ENCODE measurements around the gene CLK4.

Gene CLK4

GRCh38 chr5:178582291-178582690, 44.6 kb downstream of the CLK4 start:
- Histone ChIP-seq H3K36me3 (ENCODE audit: insufficient read depth, low read depth, low read length) (no peaks in the 10 kb centered on the region), H3K9ac (ENCODE audit: low read depth, low read length) (no peak overlapping the region), H3K27me3 (ENCODE audit: insufficient read depth, low read length) (peaks cover 18% of the 10 kb centered on the region), H3K4me1 (ENCODE audit: insufficient read depth, low read length) (no peaks in the 10 kb centered on the region), H3K9me3 (ENCODE audit: insufficient read depth, low read depth, low read length) (no peaks in the 10 kb centered on the region), H3K27ac (ENCODE audit: low read length) (no peak overlapping the region), H3K4me3 (ENCODE audit: low read length) (no peak overlapping the region)

GRCh38 chr5:178581621-178582020, 45.2 kb downstream of the CLK4 start:
- Histone ChIP-seq H3K4me1 (ENCODE audit: insufficient read depth, low read length) (no peaks in the 10 kb centered on the region), H3K9me3 (ENCODE audit: insufficient read depth, low read depth, low read length) (no peaks in the 10 kb centered on the region), H3K36me3 (ENCODE audit: insufficient read depth, low read depth, low read length) (no peaks in the 10 kb centered on the region), H3K4me3 (ENCODE audit: low read length) (no peak overlapping the region), H3K9ac (ENCODE audit: low read depth, low read length) (no peak overlapping the region), H3K27me3 (ENCODE audit: insufficient read depth, low read length) (peaks cover 16% of the 10 kb centered on the region), H3K27ac (ENCODE audit: low read length) (no peak overlapping the region)

- Histone ChIP-seq H3K36me3 (ENCODE audit: insufficient read depth, low read depth, low read length) (no peaks in the 10 kb centered on the region), H3K4me1 (ENCODE audit: insufficient read depth, low read length) (no peaks in the 10 kb centered on the region), H3K9me3 (ENCODE audit: insufficient read depth, low read depth, low read length) (no peaks in the 10 kb centered on the region), H3K4me3 (ENCODE audit: low read length) (no peak overlapping the region), H3K27me3 (ENCODE audit: insufficient read depth, low read length) (peaks cover 25% of the 10 kb centered on the region), H3K9ac (ENCODE audit: low read depth, low read length) (no peak overlapping the region), H3K27ac (ENCODE audit: low read length) (no peak overlapping the region)
These were observed 46.4 kb downstream of the CLK4 start for GRCh38 chr5:178580271-178580955.

GRCh38 chr5:178577944-178578343, 48.9 kb downstream of the CLK4 start:
- Histone ChIP-seq H3K27ac (ENCODE audit: low read length) (no peak overlapping the region), H3K9ac (ENCODE audit: low read depth, low read length) (no peak overlapping the region), H3K9me3 (ENCODE audit: insufficient read depth, low read depth, low read length) (peaks cover under 1% of the 10 kb centered on the region; the same call in 1 of the 2 replicates), H3K27me3 (ENCODE audit: insufficient read depth, low read length) (peaks cover 38% of the 10 kb centered on the region), H3K4me3 (ENCODE audit: low read length) (no peak overlapping the region), H3K4me1 (ENCODE audit: insufficient read depth, low read length) (no peaks in the 10 kb centered on the region), H3K36me3 (ENCODE audit: insufficient read depth, low read depth, low read length) (no peaks in the 10 kb centered on the region)

- peak overlapping the region; percentile 69; the same call in 1 of the 2 replicates for H3K9ac ChIP-seq (ENCODE audit: low read depth, low read length)
- H3K27ac ChIP-seq (ENCODE audit: low read length): no peak overlapping the region
- H3K36me3 ChIP-seq (ENCODE audit: insufficient read depth, low read depth, low read length): no peaks in the 10 kb centered on the region
- H3K27me3 ChIP-seq (ENCODE audit: insufficient read depth, low read length): peaks cover 38% of the 10 kb centered on the region
- peaks cover 6% of the 10 kb centered on the region; the same call in 1 of the 2 replicates for H3K9me3 ChIP-seq (ENCODE audit: insufficient read depth, low read depth, low read length)
- no peaks in the 10 kb centered on the region for H3K4me1 ChIP-seq (ENCODE audit: insufficient read depth, low read length)
- H3K4me3 ChIP-seq (ENCODE audit: low read length): peak overlapping the region; percentile 68; the same call in 1 of the 2 replicates
These were observed 49.4 kb downstream of the CLK4 start for GRCh38 chr5:178577376-178577839.

GRCh38 chr5:178576591-178577351, 50.1 kb downstream of the CLK4 start:
- Histone ChIP-seq H3K4me3 (ENCODE audit: low read length) (peak overlapping the region; percentile 68), H3K9ac (ENCODE audit: low read depth, low read length) (peak overlapping the region; percentile 69; the same call in 1 of the 2 replicates), H3K27me3 (ENCODE audit: insufficient read depth, low read length) (peaks cover 38% of the 10 kb centered on the region)

GRCh38 chr5:178573216-178573615, 53.6 kb downstream of the CLK4 start:
- Histone ChIP-seq H3K4me1 (ENCODE audit: insufficient read depth, low read length) (no peaks in the 10 kb centered on the region), H3K9me3 (ENCODE audit: insufficient read depth, low read depth, low read length) (peaks cover 11% of the 10 kb centered on the region; the same call in 1 of the 2 replicates), H3K9ac (ENCODE audit: low read depth, low read length) (no peak overlapping the region), H3K27ac (ENCODE audit: low read length) (no peak overlapping the region), H3K36me3 (ENCODE audit: insufficient read depth, low read depth, low read length) (no peaks in the 10 kb centered on the region), H3K27me3 (ENCODE audit: insufficient read depth, low read length) (peaks cover 37% of the 10 kb centered on the region), H3K4me3 (ENCODE audit: low read length) (no peak overlapping the region)

More at GRCh38 chr5:178576591-178577351, 50.1 kb downstream of the CLK4 start:
- H3K36me3 ChIP-seq (ENCODE audit: insufficient read depth, low read depth, low read length): no peaks in the 10 kb centered on the region
- H3K9me3 ChIP-seq (ENCODE audit: insufficient read depth, low read depth, low read length): peaks cover 11% of the 10 kb centered on the region; the same call in 1 of the 2 replicates
- H3K27ac ChIP-seq (ENCODE audit: low read length): no peak overlapping the region
- no peaks in the 10 kb centered on the region for H3K4me1 ChIP-seq (ENCODE audit: insufficient read depth, low read length)

GRCh38 chr5:178572617-178573016, 54.2 kb downstream of the CLK4 start:
- peaks cover 31% of the 10 kb centered on the region for H3K27me3 ChIP-seq (ENCODE audit: insufficient read depth, low read length)

GRCh38 chr5:178569485-178569884, 57.4 kb downstream of the CLK4 start:
- Histone ChIP-seq H3K4me3 (ENCODE audit: low read length) (no peak overlapping the region), H3K9ac (ENCODE audit: low read depth, low read length) (no peak overlapping the region)

More at GRCh38 chr5:178572617-178573016, 54.2 kb downstream of the CLK4 start:
- no peak overlapping the region for H3K4me3 ChIP-seq (ENCODE audit: low read length)
- no peaks in the 10 kb centered on the region for H3K4me1 ChIP-seq (ENCODE audit: insufficient read depth, low read length)
- no peaks in the 10 kb centered on the region for H3K36me3 ChIP-seq (ENCODE audit: insufficient read depth, low read depth, low read length)
- H3K27ac ChIP-seq (ENCODE audit: low read length): no peak overlapping the region
- H3K9me3 ChIP-seq (ENCODE audit: insufficient read depth, low read depth, low read length): peaks cover 11% of the 10 kb centered on the region; the same call in 1 of the 2 replicates
- H3K9ac ChIP-seq (ENCODE audit: low read depth, low read length): no peak overlapping the region

GRCh38 chr5:178564811-178565550, 61.9 kb downstream of the CLK4 start:
- Histone ChIP-seq H3K9ac (ENCODE audit: low read depth, low read length) (peak overlapping the region; percentile 53; the same call in 1 of the 2 replicates), H3K4me1 (ENCODE audit: insufficient read depth, low read length) (peaks cover 33% of the 10 kb centered on the region; the same call in 1 of the 2 replicates), H3K9me3 (ENCODE audit: insufficient read depth, low read depth, low read length) (no peaks in the 10 kb centered on the region), H3K27me3 (ENCODE audit: insufficient read depth, low read length) (no peaks in the 10 kb centered on the region), H3K36me3 (ENCODE audit: insufficient read depth, low read depth, low read length) (no peaks in the 10 kb centered on the region), H3K4me3 (ENCODE audit: low read length) (peak overlapping the region; percentile 54), H3K27ac (ENCODE audit: low read length) (no peak overlapping the region)

More at GRCh38 chr5:178569485-178569884, 57.4 kb downstream of the CLK4 start:
- H3K4me1 ChIP-seq (ENCODE audit: insufficient read depth, low read length): peaks cover 9% of the 10 kb centered on the region; the same call in 1 of the 2 replicates
- peaks cover 4% of the 10 kb centered on the region; the same call in 1 of the 2 replicates for H3K27me3 ChIP-seq (ENCODE audit: insufficient read depth, low read length)
- no peaks in the 10 kb centered on the region for H3K36me3 ChIP-seq (ENCODE audit: insufficient read depth, low read depth, low read length)
- no peak overlapping the region for H3K27ac ChIP-seq (ENCODE audit: low read length)
- H3K9me3 ChIP-seq (ENCODE audit: insufficient read depth, low read depth, low read length): peaks cover 11% of the 10 kb centered on the region; the same call in 1 of the 2 replicates

- H3K36me3 ChIP-seq (ENCODE audit: insufficient read depth, low read depth, low read length): no peaks in the 10 kb centered on the region
- no peak overlapping the region for H3K27ac ChIP-seq (ENCODE audit: low read length)
- H3K9me3 ChIP-seq (ENCODE audit: insufficient read depth, low read depth, low read length): no peaks in the 10 kb centered on the region
- H3K4me1 ChIP-seq (ENCODE audit: insufficient read depth, low read length): peaks cover 33% of the 10 kb centered on the region; the same call in 1 of the 2 replicates
- H3K9ac ChIP-seq (ENCODE audit: low read depth, low read length): peak overlapping the region; percentile 53; the same call in 1 of the 2 replicates
- H3K4me3 ChIP-seq (ENCODE audit: low read length): peak overlapping the region; percentile 54
- no peaks in the 10 kb centered on the region for H3K27me3 ChIP-seq (ENCODE audit: insufficient read depth, low read length)
These were observed 62.5 kb downstream of the CLK4 start for GRCh38 chr5:178564397-178564796.
